Stomach smooth muscle (tissue), 2 donors: ENCODE results near the gene ISL1.

Experiments used
- H3K27ac ChIP-seq: one replicate; pipeline ENCODE4 v1.7.0; 2013; ENCODE audit warnings: mild to moderate bottlenecking, low read length, inconsistent platforms
- H3K27me3 ChIP-seq, 2 donors: one replicate each; pipeline ENCODE4 v1.7.0; 2013; ENCODE audit warnings: low read length in 2 of 2; ENCODE audit not compliant: insufficient read depth in 2 of 2, control insufficient read depth in 1 of 2
- H3K36me3 ChIP-seq, 2 donors: one replicate each; pipeline ENCODE4 v1.7.0; 2013; ENCODE audit warnings: low read length in 2 of 2; ENCODE audit not compliant: control insufficient read depth in 2 of 2, insufficient read depth in 2 of 2
- H3K4me1 ChIP-seq: one replicate; pipeline ENCODE4 v1.7.0; 2013; ENCODE audit warnings: low read length; ENCODE audit not compliant: control insufficient read depth, insufficient read depth
- H3K4me3 ChIP-seq, 2 donors: one replicate each; pipeline ENCODE4 v1.7.0; 2013; ENCODE audit warnings: low read length in 2 of 2
- H3K9ac ChIP-seq, 2 donors: one replicate each; pipeline ENCODE4 v1.7.0; 2013; ENCODE audit warnings: low read length in 2 of 2, mild to moderate bottlenecking in 1 of 2
- H3K9me3 ChIP-seq, 2 donors: one replicate each; pipeline ENCODE4 v1.7.0; 2013; ENCODE audit warnings: low read length in 2 of 2; ENCODE audit not compliant: control insufficient read depth in 2 of 2
- donor health status: healthy.
- donor health status: Pancreatic carcinoma.

Gene ISL1

DNA sequence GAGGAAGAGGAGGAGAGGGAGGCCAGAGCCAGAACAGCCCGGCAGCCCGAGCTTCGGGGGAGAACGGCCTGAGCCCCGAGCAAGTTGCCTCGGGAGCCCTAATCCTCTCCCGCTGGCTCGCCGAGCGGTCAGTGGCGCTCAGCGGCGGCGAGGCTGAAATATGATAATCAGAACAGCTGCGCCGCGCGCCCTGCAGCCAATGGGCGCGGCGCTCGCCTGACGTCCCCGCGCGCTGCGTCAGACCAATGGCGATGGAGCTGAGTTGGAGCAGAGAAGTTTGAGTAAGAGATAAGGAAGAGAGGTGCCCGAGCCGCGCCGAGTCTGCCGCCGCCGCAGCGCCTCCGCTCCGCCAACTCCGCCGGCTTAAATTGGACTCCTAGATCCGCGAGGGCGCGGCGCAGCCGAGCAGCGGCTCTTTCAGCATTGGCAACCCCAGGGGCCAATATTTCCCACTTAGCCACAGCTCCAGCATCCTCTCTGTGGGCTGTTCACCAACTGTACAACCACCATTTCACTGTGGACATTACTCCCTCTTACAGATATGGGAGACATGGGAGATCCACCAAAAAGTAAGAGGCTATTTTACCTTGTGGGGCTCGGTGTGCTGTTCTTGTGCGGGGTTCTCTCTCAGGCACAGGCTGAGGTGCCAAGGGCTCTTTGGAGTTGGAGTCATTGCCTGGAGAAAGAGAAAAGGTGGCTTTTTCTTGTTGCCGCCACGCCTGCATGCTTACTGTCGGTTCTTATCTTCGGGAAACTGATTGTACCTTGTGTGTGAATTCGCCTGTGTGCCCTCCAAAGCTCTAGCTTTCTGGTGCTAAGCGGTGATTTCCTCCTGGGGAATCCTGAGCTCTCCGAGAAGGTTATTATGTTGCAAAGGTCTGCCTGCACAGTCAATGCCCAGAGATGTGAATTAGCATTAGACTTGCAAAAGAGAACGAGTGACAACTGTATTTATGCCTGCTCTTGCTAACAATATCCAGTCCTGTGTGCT, at the start of gene ISL1:
ISL1 (plus strand) TSS at position 318 of the 991 bp plus-strand sequence; CDS start at position 542, 224 bp downstream.
- Histone ChIP-seq H3K27me3 (no peaks in the 10 kb centered on the region), H3K4me1 (peaks cover 12% of the 10 kb centered on the region), H3K27ac (peak within 1 kb of the TSS; percentile 96), H3K4me3 (peak within 1 kb of the TSS; percentile 91 to 99), H3K9ac (peak within 1 kb of the TSS; percentile 86 to 97), H3K36me3 (peaks cover 2 to 3% of the 10 kb centered on the region in 2 donors), H3K9me3 (no peaks in the 10 kb centered on the region)

- no peak overlapping the region for H3K27ac ChIP-seq
- no peak overlapping the region for H3K9ac ChIP-seq
- no peaks in the 10 kb centered on the region for H3K9me3 ChIP-seq
- no peak overlapping the region for H3K4me3 ChIP-seq
- no peaks in the 10 kb centered on the region for H3K4me1 ChIP-seq
- no peaks in the 10 kb centered on the region for H3K36me3 ChIP-seq
- H3K27me3 ChIP-seq = no peaks in the 10 kb centered on the region
Measured at GRCh38 chr5:51336878-51337277, 46.4 kb upstream of the ISL1 start.

DNA sequence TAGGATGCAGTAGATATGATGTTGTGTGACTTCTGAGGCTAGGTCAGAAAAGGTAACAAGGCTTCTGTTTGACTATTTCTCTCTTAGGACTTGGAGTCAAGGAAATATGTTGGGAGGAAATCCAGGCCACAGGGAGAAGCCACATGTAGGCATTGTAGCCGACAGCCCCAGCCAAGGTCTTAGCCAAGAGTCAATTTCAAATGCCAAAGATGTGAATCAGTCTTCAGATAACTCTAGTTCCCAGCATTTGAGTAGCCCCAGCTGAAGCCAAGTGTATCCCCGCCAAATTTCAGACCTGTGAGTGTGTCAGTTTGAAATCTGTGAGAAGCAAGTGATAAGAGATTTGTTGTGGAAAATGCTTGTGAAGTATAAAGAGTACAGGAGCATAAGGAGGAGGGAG, 38.1 kb upstream of the ISL1 start:
- Histone ChIP-seq H3K9ac (no peak overlapping the region), H3K9me3 (no peaks in the 10 kb centered on the region), H3K36me3 (no peaks in the 10 kb centered on the region), H3K27ac (no peak overlapping the region), H3K4me1 (no peaks in the 10 kb centered on the region), H3K4me3 (no peak overlapping the region), H3K27me3 (no peaks in the 10 kb centered on the region)

DNA sequence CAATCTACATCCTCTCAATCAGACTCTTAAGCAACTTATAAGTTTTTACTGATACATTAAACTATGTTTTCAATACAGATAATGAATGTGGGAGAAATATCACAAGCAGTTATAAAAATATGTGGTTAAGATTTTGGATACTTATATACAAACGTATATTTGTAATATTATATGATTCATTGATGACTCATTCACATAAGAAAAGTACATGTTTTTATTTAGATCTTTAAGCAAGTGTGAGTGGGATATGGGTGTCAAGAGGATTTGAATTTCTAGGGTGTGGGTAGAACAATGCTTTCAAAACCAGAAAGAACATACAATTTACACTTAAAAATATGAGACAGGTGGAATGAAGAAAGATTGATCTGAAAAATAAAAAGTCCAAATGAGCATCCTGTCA, 36.1 kb upstream of the ISL1 start:
- Histone ChIP-seq H3K4me1 (no peaks in the 10 kb centered on the region), H3K9ac (no peak overlapping the region), H3K4me3 (no peak overlapping the region), H3K9me3 (no peaks in the 10 kb centered on the region), H3K27ac (no peak overlapping the region), H3K27me3 (no peaks in the 10 kb centered on the region), H3K36me3 (no peaks in the 10 kb centered on the region)

DNA sequence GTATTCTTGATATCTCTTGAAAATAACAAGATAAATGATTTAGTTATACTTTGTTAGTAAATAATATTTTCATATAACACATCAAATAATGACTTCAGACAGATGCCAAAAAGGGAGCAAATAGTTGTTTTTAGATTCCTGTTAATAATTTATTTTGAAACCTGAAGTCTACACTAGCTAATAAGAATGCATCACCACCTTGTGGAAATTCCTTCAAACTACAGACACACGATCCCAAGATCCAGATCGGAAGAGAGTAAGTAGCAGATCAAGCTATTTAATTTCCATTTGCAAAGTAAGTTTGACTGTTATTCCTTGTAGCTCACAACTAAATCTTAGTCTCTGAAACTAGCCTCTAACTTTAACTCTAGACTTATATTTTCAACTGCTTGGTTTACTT, 35.5 kb upstream of the ISL1 start:
- Histone ChIP-seq H3K27me3 (no peaks in the 10 kb centered on the region), H3K4me1 (no peaks in the 10 kb centered on the region), H3K9ac (no peak overlapping the region), H3K9me3 (no peaks in the 10 kb centered on the region), H3K27ac (no peak overlapping the region), H3K4me3 (no peak overlapping the region), H3K36me3 (no peaks in the 10 kb centered on the region)

GRCh38 chr5:51371052-51371451, 12.2 kb upstream of the ISL1 start:
- Histone ChIP-seq H3K9ac (no peak overlapping the region), H3K36me3 (no peaks in the 10 kb centered on the region), H3K4me3 (no peak overlapping the region), H3K27ac (peak overlapping the region; percentile 75), H3K4me1 (peaks cover 14% of the 10 kb centered on the region), H3K27me3 (no peaks in the 10 kb centered on the region), H3K9me3 (no peaks in the 10 kb centered on the region)

DNA sequence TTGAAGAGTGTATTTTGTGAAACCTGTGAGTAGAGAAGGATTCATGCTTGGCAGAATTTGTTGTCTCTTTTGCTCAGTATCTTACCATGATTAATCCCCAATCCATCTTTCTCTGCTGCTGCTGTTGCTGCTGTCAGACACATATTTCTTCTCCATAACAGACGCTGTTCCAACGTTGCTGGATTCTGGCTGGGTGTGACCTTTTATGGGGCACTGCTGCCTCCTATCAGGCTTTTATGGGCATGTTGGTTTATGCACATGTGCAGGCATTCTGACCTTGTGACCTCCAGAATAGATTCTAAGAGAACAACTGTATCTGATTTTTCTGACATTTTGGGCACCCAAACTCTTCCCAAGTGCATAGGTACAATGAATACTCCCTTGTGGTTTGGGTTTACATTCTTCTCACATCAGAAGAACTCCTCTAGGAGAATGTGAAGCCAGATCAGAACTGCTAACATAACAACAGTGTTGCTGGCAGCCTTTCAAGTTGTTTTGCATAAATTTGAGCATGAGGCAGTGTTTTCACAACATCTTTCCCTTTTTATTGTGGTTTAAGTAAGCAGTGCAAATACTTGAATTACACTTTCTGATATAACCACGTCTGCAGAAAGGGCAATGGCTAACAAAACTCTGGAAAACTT, 9.2 kb upstream of the ISL1 start:
- H3K27me3 ChIP-seq = no peaks in the 10 kb centered on the region
- H3K9ac ChIP-seq = peak overlapping the region in 1 of 2 donors; percentile 54
- H3K4me3 ChIP-seq = peak overlapping the region; percentile 16 to 47
- no peaks in the 10 kb centered on the region for H3K36me3 ChIP-seq
- H3K9me3 ChIP-seq = no peaks in the 10 kb centered on the region
- H3K4me1 ChIP-seq = peaks cover 14% of the 10 kb centered on the region
- peak overlapping the region; percentile 75 for H3K27ac ChIP-seq

GRCh38 chr5:51375084-51375483, 8.2 kb upstream of the ISL1 start:
- Histone ChIP-seq H3K4me1 (peaks cover 14% of the 10 kb centered on the region), H3K27ac (peak overlapping the region; percentile 75), H3K27me3 (no peaks in the 10 kb centered on the region)

GRCh38 chr5:51376509-51376908, 6.7 kb upstream of the ISL1 start:
- Histone ChIP-seq H3K4me1 (peaks cover 12% of the 10 kb centered on the region), H3K9ac (peak overlapping the region; percentile 86 to 88), H3K4me3 (peak overlapping the region; percentile 81 to 99), H3K27ac (peak overlapping the region; percentile 96), H3K9me3 (no peaks in the 10 kb centered on the region), H3K27me3 (no peaks in the 10 kb centered on the region), H3K36me3 (no peaks in the 10 kb centered on the region)

More at GRCh38 chr5:51375084-51375483, 8.2 kb upstream of the ISL1 start:
- H3K36me3 ChIP-seq = no peaks in the 10 kb centered on the region
- peak overlapping the region; percentile 30 to 54 for H3K9ac ChIP-seq
- H3K9me3 ChIP-seq = no peaks in the 10 kb centered on the region
- H3K4me3 ChIP-seq = peak overlapping the region; percentile 49 to 99

DNA sequence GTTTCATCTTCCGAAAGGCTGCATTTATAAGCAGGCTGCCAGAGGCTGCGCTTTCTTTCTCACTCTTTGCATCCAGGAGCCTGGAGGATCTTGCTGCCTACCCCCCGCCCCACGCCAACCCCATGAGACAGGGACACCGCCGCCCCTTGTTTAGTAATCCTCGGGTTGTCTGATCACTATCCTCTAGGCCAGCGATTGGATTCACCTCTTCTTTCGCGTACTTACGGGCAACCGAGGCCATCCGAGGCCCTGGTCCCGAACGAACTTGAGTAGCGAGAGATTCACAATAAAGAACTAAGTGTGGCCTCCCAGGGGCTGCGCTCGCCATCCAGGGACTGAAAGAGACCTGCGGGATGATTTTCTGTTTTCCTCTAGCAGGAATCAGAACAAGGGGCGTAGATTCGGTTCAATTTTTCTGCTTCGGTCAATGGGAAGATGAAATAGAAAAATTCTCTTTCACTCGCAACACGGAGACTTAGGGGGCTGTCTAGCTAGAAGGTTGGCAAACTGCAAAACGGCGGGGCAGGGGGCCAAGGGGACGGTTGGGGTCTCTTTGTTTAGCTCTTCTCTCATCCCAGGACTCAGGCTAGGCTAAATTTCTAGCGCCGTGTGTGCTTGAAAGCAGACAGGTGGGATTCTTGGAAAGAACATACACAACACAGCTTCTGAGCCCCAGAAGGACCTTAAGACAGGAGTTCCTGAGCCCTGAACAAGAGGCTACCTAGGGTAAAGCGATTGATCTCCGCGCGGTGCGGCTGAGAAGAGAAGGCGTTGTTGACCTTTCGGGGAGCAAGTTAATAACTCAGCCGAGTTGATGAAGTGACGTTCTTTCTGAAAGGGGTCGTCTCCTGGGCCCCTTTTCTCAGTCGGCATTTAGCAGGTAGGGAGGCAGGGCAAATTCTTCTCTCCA, 5.8 kb upstream of the ISL1 start:
- Histone ChIP-seq H3K27me3 (no peaks in the 10 kb centered on the region), H3K9me3 (no peaks in the 10 kb centered on the region), H3K27ac (peak overlapping the region; percentile 96), H3K9ac (peak overlapping the region; percentile 86 to 88), H3K4me1 (peaks cover 7% of the 10 kb centered on the region), H3K4me3 (peak overlapping the region; percentile 81 to 99), H3K36me3 (no peaks in the 10 kb centered on the region)
